ENCODE data around the gene TAF11.
A peak's percentile ranks its signal among the peaks of the same experiment; 100 is the strongest.
"Not testable (repeated sequence)": the region's sequence is repeated elsewhere in the genome, so short reads cannot be mapped to it uniquely, and the experiment has no call there.

Gene TAF11

GRCh38 chr6:34887753-34888513 lies at the start of gene TAF11:
Gene TAF11, minus strand, starts transcription at chr6:34888042. Its CDS starts 85 bp downstream, at chr6:34887957.
- peak; percentile 85 to 87 for DNase-seq

GRCh38 chr6:34934516-34934915 lies 46.7 kb upstream of the TAF11 start:
- DNase-seq: no peak

- DNase-seq: not testable (repeated sequence)
Observed at GRCh38 chr6:34932202-34932601, 44.4 kb upstream of the TAF11 start.

- no peak for DNase-seq
Observed at GRCh38 chr6:34930221-34930620, 42.4 kb upstream of the TAF11 start.

- no peak for DNase-seq
Observed at GRCh38 chr6:34929241-34929978, 41.6 kb upstream of the TAF11 start.

GRCh38 chr6:34928695-34929094 lies 40.9 kb upstream of the TAF11 start:
- DNase-seq: no peak

GRCh38 chr6:34928220-34928619 lies 40.4 kb upstream of the TAF11 start:
- DNase-seq: no peak

GRCh38 chr6:34926655-34927054 lies 38.8 kb upstream of the TAF11 start:
- no peak for DNase-seq

GRCh38 chr6:34924831-34925625 lies 37.2 kb upstream of the TAF11 start:
- no peak for DNase-seq

- no peak for DNase-seq
Observed at GRCh38 chr6:34922177-34922663, 34.4 kb upstream of the TAF11 start.

GRCh38 chr6:34920097-34920496 lies 32.3 kb upstream of the TAF11 start:
- no peak for DNase-seq

- no peak for DNase-seq
Observed at GRCh38 chr6:34919651-34920050, 31.8 kb upstream of the TAF11 start.

GRCh38 chr6:34917626-34918285 lies 29.9 kb upstream of the TAF11 start:
- DNase-seq: no peak

- DNase-seq: no peak
Observed at GRCh38 chr6:34916348-34916967, 28.6 kb upstream of the TAF11 start.

- DNase-seq: no peak
Observed at GRCh38 chr6:34914358-34914757, 26.5 kb upstream of the TAF11 start.

- DNase-seq: peak; percentile 30 to 33
Observed at GRCh38 chr6:34912715-34913464, 25.0 kb upstream of the TAF11 start.

- no peak for DNase-seq
Observed at GRCh38 chr6:34911822-34912221, 24.0 kb upstream of the TAF11 start.

GRCh38 chr6:34909320-34909883 lies 21.6 kb upstream of the TAF11 start:
- no peak for DNase-seq

GRCh38 chr6:34908194-34908593 lies 20.4 kb upstream of the TAF11 start:
- DNase-seq: no peak

- no peak for DNase-seq
Observed at GRCh38 chr6:34906826-34907225, 19.0 kb upstream of the TAF11 start.

- no peak for DNase-seq
Observed at GRCh38 chr6:34904990-34905613, 17.3 kb upstream of the TAF11 start.
